SK-N-SH (cell line): Measurements from ENCODE around the gene RPE65. TPM values are rescaled to one million over a fixed set of nuclear protein-coding genes. Genes with fewer than 3 reads are reported as not detected.
"Not testable (repeated sequence)": the region's sequence is repeated elsewhere in the genome, so short reads cannot be mapped to it uniquely, and the experiment has no call there.

Source experiments
- CTCF ChIA-PET: fragments of 300-600, 350-600 bp; formaldehyde crosslinking; extraction: SDS; loops from one replicate; lab custom pipeline; 2021; lab: Yijun Ruan, JAX
- POLR2A ChIA-PET: fragments of 350-600 bp; sonication (Branson Sonifier 250); formaldehyde crosslinking; extraction: SDS; loops from one replicate; lab custom pipeline; 2020; ENCODE audit warnings: antibody characterized with exemption, inconsistent platforms; lab: Yijun Ruan, JAX
- DNase-seq: peaks from one replicate; pipeline ENCODE4 v3.0.0; 2012
- H2AFZ ChIP-seq: fragments of 200-600 bp; sonication (generic); 2 replicates; pipeline ENCODE4 v1.8.1; 2016; ENCODE audit warnings: antibody characterized with exemption, mild to moderate bottlenecking, low read depth
- H3F3A ChIP-seq: fragments of 200-600 bp; sonication (generic); replicated peaks from 2 replicates; pipeline ENCODE3; 2016; ENCODE audit warnings: antibody characterized with exemption, mild to moderate bottlenecking; ENCODE audit not compliant: insufficient read depth
- H3K27ac ChIP-seq, 2 experiments: fragments of 200-500 bp in 1 of 2; fragments of 200-600 bp in 1 of 2; sonication (Bioruptor generic) in 1 of 2; sonication (generic), shearing (Covaris generic) in 1 of 2; 2 replicates each; pipeline versions ENCODE4 v1.5.1 to v1.6.1; 2014 to 2016; ENCODE audit warnings: low read depth in 2 of 2, inconsistent platforms in 1 of 2, low read length in 1 of 2, mild to moderate bottlenecking in 1 of 2, mixed read lengths in 1 of 2
- H3K27me3 ChIP-seq: fragments of 200-600 bp; sonication (generic), shearing (Covaris generic); 2 replicates; pipeline ENCODE4 v1.6.1; 2016; ENCODE audit warnings: mixed run types; ENCODE audit not compliant: insufficient read depth
- H3K36me3 ChIP-seq, 2 experiments: fragments of 200-500 bp in 1 of 2; fragments of 200-600 bp in 1 of 2; sonication (Bioruptor generic) in 1 of 2; sonication (generic) in 1 of 2; replicated peaks in 1 of 2; 2 replicates each; pipeline versions ENCODE3 to v1.5.1; 2014 to 2016; ENCODE audit warnings: low read length in 1 of 2, mild to moderate bottlenecking in 1 of 2; ENCODE audit not compliant: insufficient read depth in 2 of 2, control insufficient read depth in 1 of 2
- H3K4me1 ChIP-seq, 2 experiments: fragments of 200-500 bp in 1 of 2; fragments of 200-600 bp in 1 of 2; sonication (Bioruptor generic) in 1 of 2; sonication (generic), shearing (Covaris generic) in 1 of 2; 2 replicates each; pipeline versions ENCODE4 v1.5.1 to v1.6.1; 2014 to 2016; ENCODE audit warnings: low read depth in 1 of 2, low read length in 1 of 2, mixed run types in 1 of 2; ENCODE audit not compliant: insufficient read depth in 2 of 2, control insufficient read depth in 1 of 2
- H3K4me2 ChIP-seq: fragments of 200-600 bp; sonication (generic), shearing (Covaris generic); 2 replicates; pipeline ENCODE4 v1.6.1; 2017; ENCODE audit warnings: mixed run types
- H3K4me3 ChIP-seq, 2 experiments: fragments of 200-500 bp in 1 of 2; fragments of 200-600 bp in 1 of 2; sonication (Bioruptor generic) in 1 of 2; sonication (generic), shearing (Covaris generic) in 1 of 2; 2 replicates each; pipeline versions ENCODE4 v1.5.1 to v1.8.1; 2014 to 2016; ENCODE audit warnings: low read depth in 2 of 2, inconsistent platforms in 1 of 2, low read length in 1 of 2, mild to moderate bottlenecking in 1 of 2, mixed read lengths in 1 of 2, moderate library complexity in 1 of 2
- H3K79me2 ChIP-seq: fragments of 200-600 bp; sonication (generic); 2 replicates; pipeline ENCODE4 v1.8.1; 2017; ENCODE audit warnings: mild to moderate bottlenecking; ENCODE audit not compliant: insufficient read depth
- H3K9ac ChIP-seq: fragments of 200-600 bp; sonication (generic); 2 replicates; pipeline ENCODE4 v1.6.1; 2017; ENCODE audit warnings: mixed run types
- H3K9me2 ChIP-seq: fragments of 200-600 bp; sonication (generic); 2 replicates; pipeline ENCODE4 v1.6.1; 2017; ENCODE audit warnings: mixed run types
- H3K9me3 ChIP-seq: fragments of 200-600 bp; sonication (generic); 2 replicates; pipeline ENCODE4 v1.6.1; 2017; ENCODE audit warnings: mixed run types, mild to moderate bottlenecking, moderate library complexity
- H4K20me1 ChIP-seq: fragments of 200-600 bp; sonication (generic); 2 replicates; pipeline ENCODE4 v1.6.1; 2017; ENCODE audit warnings: mild to moderate bottlenecking, mixed run types; ENCODE audit not compliant: insufficient read depth
- CHD2 ChIP-seq: fragments of 150-350 bp; IDR thresholded peaks from 2 replicates; pipeline ENCODE4 v1.6.1; 2018; ENCODE audit warnings: low read length; ENCODE audit not compliant: partially characterized antibody
- CTCF ChIP-seq: fragments of 200-600 bp; sonication (generic); IDR thresholded peaks from 2 replicates; pipeline ENCODE4 v1.6.1; 2017; ENCODE audit warnings: antibody characterized with exemption, mild to moderate bottlenecking, moderate library complexity
- ELF1 ChIP-seq: IDR thresholded peaks from 2 replicates; pipeline ENCODE4 v1.4.0; 2012
- EZH2phosphoT487 ChIP-seq: fragments of 200-600 bp; sonication (generic); IDR thresholded peaks from 2 replicates; pipeline ENCODE4 v1.6.1; 2017; ENCODE audit warnings: low read depth, mixed run types, mild to moderate bottlenecking, antibody characterized with exemption, moderate library complexity, borderline replicate concordance
- FOXJ3 ChIP-seq: sonication (generic); formaldehyde crosslinking; IDR thresholded peaks from 2 replicates; pipeline ENCODE4 v1.5.1; 2020; ENCODE audit warnings: mild to moderate bottlenecking, missing genetic modification reagents
- FOXM1 ChIP-seq: IDR thresholded peaks from 2 replicates; pipeline ENCODE4 v1.4.0; 2012; ENCODE audit warnings: low read depth, mild to moderate bottlenecking
- JUND ChIP-seq: IDR thresholded peaks from 2 replicates; pipeline ENCODE4 v1.4.0; 2012
- MXI1 ChIP-seq: IDR thresholded peaks from 2 replicates; pipeline ENCODE4 v1.6.1; 2012; ENCODE audit warnings: mild to moderate bottlenecking, low read depth, low read length, improper control_type of control experiment
- NFIC ChIP-seq: IDR thresholded peaks from 2 replicates; pipeline ENCODE4 v1.4.0; 2012; ENCODE audit warnings: borderline replicate concordance
- RCOR1 ChIP-seq: fragments of 150-350 bp; IDR thresholded peaks from 2 replicates; pipeline ENCODE4 v1.6.1; 2017; ENCODE audit warnings: antibody characterized with exemption, low read length
- RFX5 ChIP-seq: IDR thresholded peaks from 2 replicates; pipeline ENCODE4 v1.6.1; 2012; ENCODE audit warnings: mild to moderate bottlenecking, improper control_type of control experiment, low read length
- RXRA ChIP-seq: IDR thresholded peaks from 2 replicates; pipeline ENCODE4 v1.4.0; 2012; ENCODE audit warnings: low read depth, mild to moderate bottlenecking, borderline replicate concordance
- SIN3A ChIP-seq: IDR thresholded peaks from 2 replicates; pipeline ENCODE4 v1.6.1; 2012; ENCODE audit warnings: low read depth, mild to moderate bottlenecking, low read length, moderate library complexity, borderline replicate concordance
- WGBS: methylation state at CpG from one replicate; pipeline ENCODE4 v1.1.6; 2017; ENCODE audit warnings: low lambda C conversion rate; 5-methylcytosine and 5-hydroxymethylcytosine counted together
- polyA plus RNA-seq, 3 experiments: library from polyadenylated mRNA; depleted of rRNA; stranded (reverse); fragments of >200 nt; gene quantifications; 2 replicates each; pipeline ENCODE4 v1.2.3, GENCODE V29; 2012
- TF ChIP-seq, protein P1 (sequence below): fragments of 150-350 bp; IDR thresholded peaks from 2 replicates; pipeline ENCODE4 v1.6.1; 2016; ENCODE audit warnings: mild to moderate bottlenecking, low read depth, low read length

RPE65 gene
- polyA plus RNA-seq, 1 of the 3 experiments (the other 2 are of a cell fraction), result 0.02 TPM

GRCh38 chr1:68409426-68409825 is 40.3 kb downstream of the RPE65 start:
- H3K9me2 ChIP-seq, result no peaks in the 10 kb centered on the region
- no peak overlapping the region for H3K9ac ChIP-seq
- no peak for DNase-seq
- no peak for TF ChIP-seq CHD2
- TF ChIP-seq, protein P1, sequence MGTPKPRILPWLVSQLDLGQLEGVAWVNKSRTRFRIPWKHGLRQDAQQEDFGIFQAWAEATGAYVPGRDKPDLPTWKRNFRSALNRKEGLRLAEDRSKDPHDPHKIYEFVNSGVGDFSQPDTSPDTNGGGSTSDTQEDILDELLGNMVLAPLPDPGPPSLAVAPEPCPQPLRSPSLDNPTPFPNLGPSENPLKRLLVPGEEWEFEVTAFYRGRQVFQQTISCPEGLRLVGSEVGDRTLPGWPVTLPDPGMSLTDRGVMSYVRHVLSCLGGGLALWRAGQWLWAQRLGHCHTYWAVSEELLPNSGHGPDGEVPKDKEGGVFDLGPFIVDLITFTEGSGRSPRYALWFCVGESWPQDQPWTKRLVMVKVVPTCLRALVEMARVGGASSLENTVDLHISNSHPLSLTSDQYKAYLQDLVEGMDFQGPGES, result no peak
- TF ChIP-seq MXI1, result no peak
- TF ChIP-seq EZH2phosphoT487, result no peak
- TF ChIP-seq, all 33 proteins: peak for 0
- Histone ChIP-seq H3K36me3 (no peaks in the 10 kb centered on the region), H3K4me2 (no peak overlapping the region), H3K4me3 (no peak overlapping the region), H3K27ac (no peak overlapping the region), H3K27me3 (no peaks in the 10 kb centered on the region), H3K9me3 (no peaks in the 10 kb centered on the region), H4K20me1 (no peaks in the 10 kb centered on the region), H3K79me2 (no peaks in the 10 kb centered on the region), H2AFZ (no peak overlapping the region), H3F3A (no peaks in the 10 kb centered on the region), H3K4me1 (no peaks in the 10 kb centered on the region)
- CTCF ChIA-PET, result no interaction called here
- POLR2A ChIA-PET, result no interaction called here
- 59% methylated on average over 2 of the region's 2 CpGs for WGBS

DNA sequence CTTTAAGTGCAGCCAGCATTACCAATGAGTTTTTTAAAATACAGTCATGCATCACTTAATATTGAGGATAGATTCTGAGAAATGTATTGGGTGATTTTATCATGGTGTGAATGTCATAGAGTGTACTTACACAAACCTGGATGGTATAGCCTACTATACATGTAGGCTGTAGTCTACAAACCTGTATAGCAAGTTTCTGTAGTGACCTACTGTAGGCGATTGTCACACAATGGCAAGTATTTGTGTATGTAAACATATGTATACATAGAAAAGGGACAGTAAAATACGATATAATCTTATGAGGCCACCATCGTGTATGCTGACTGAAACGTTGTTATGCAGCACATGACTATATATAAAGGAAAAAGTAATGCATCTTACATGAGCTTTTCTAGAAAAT is 48.2 kb downstream of the RPE65 start:
- no peaks in the 10 kb centered on the region for H4K20me1 ChIP-seq
- POLR2A ChIA-PET, result no interaction called here
- no peak overlapping the region for H3K4me3 ChIP-seq
- CTCF ChIA-PET, result interaction anchor here (0.8 kb wide), 1 partner anchor 10 kb away, joined by 3 read pairs; no protein-coding TSS in a partner anchor
- DNase-seq, result no peak
- H3F3A ChIP-seq, result no peaks in the 10 kb centered on the region
- H3K9me3 ChIP-seq, result no peaks in the 10 kb centered on the region
- no peak for TF ChIP-seq NFIC
- no peak for TF ChIP-seq FOXJ3 (CRISPR knock-in tag)
- no peak for TF ChIP-seq JUND
- no peak for TF ChIP-seq RXRA
- no peak for TF ChIP-seq SIN3A
- no peak for TF ChIP-seq CHD2
- no peak for TF ChIP-seq RFX5
- no peak for TF ChIP-seq FOXM1
- TF ChIP-seq CTCF, result no peak
- no peak for TF ChIP-seq ELF1
- TF ChIP-seq MXI1, result no peak
- TF ChIP-seq RCOR1, result no peak
- no peaks in the 10 kb centered on the region for H3K79me2 ChIP-seq
- H3K4me1 ChIP-seq, result no peaks in the 10 kb centered on the region
- H3K4me2 ChIP-seq, result no peak overlapping the region
- H3K27ac ChIP-seq, result no peak overlapping the region
- H3K36me3 ChIP-seq, result no peaks in the 10 kb centered on the region
- H3K9ac ChIP-seq, result no peak overlapping the region
- H3K27me3 ChIP-seq, result no peaks in the 10 kb centered on the region
- 88% methylated on average over 4 of the region's 4 CpGs for WGBS
- H2AFZ ChIP-seq, result no peak overlapping the region
- no peaks in the 10 kb centered on the region for H3K9me2 ChIP-seq

DNA sequence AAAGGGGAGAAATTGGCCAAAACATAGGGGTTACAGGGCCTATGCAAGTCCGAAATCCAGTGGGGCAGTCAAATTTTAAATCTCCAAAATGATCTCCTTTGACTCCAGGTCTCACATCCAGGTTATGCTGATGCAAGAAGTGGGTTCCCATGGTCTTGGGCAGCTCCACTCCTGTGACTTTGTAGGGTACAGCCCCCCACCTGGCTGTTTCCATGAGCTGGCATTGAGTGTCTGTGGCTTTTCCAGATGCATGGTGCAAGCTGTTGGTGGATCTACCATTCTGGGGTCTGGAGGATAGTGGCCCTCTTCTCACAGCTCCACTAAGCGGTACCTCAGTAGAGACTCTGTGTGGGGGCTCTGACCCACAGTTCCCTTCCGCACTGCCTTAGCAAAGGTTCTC is 54.2 kb downstream of the RPE65 start:
- H3K4me2 ChIP-seq, H3F3A ChIP-seq, H3K4me1 ChIP-seq, H2AFZ ChIP-seq, DNase-seq, H3K36me3 ChIP-seq, H3K79me2 ChIP-seq, H3K27me3 ChIP-seq, H3K9me2 ChIP-seq, H3K4me3 ChIP-seq, H3K9me3 ChIP-seq, H3K9ac ChIP-seq, H3K27ac ChIP-seq, POLR2A ChIA-PET, H4K20me1 ChIP-seq: not testable (repeated sequence)
- CTCF ChIA-PET, result interaction anchor here (0.8 kb wide), 1 partner anchor 276 kb away, joined by 3 read pairs; no protein-coding TSS in a partner anchor
- WGBS, result 95% methylated on average over 3 of the region's 3 CpGs

GRCh38 chr1:68392474-68392873 is 57.3 kb downstream of the RPE65 start:
- H4K20me1 ChIP-seq, H3K4me3 ChIP-seq, H3K4me1 ChIP-seq, H3F3A ChIP-seq, POLR2A ChIA-PET, H3K9me2 ChIP-seq, H3K4me2 ChIP-seq, H3K27me3 ChIP-seq, DNase-seq, H3K27ac ChIP-seq, H3K36me3 ChIP-seq, H2AFZ ChIP-seq, H3K9ac ChIP-seq, H3K9me3 ChIP-seq, H3K79me2 ChIP-seq: not testable (repeated sequence)
- WGBS, result 82% methylated on average over 5 of the region's 5 CpGs
- CTCF ChIA-PET, result interaction anchor here (0.8 kb wide), 1 partner anchor 254 kb away, joined by 3 read pairs; no protein-coding TSS in a partner anchor
